HUES6 (cell line): ENCODE data around the gene MARS2.
"Not testable (repeated sequence)": the region's sequence is repeated elsewhere in the genome, so short reads cannot be mapped to it uniquely, and the experiment has no call there.

Experiments
- H3K27ac ChIP-seq: 2 replicates; pipeline ENCODE4 v1.7.0; 2013; ENCODE audit warnings: low read depth, mild to moderate bottlenecking, low read length, inconsistent platforms
- H3K27me3 ChIP-seq: 2 replicates; pipeline ENCODE4 v1.6.1; 2013; ENCODE audit warnings: low read length; ENCODE audit not compliant: control insufficient read depth, insufficient read depth
- H3K36me3 ChIP-seq: 2 replicates; pipeline ENCODE4 v1.6.1; 2013; ENCODE audit warnings: low read length; ENCODE audit not compliant: control insufficient read depth, insufficient read depth
- H3K4me1 ChIP-seq: 2 replicates; pipeline ENCODE4 v1.6.1; 2013; ENCODE audit warnings: low read length; ENCODE audit not compliant: control insufficient read depth, insufficient read depth
- H3K4me3 ChIP-seq: 2 replicates; pipeline ENCODE4 v1.5.1; 2013; ENCODE audit warnings: low read depth, low read length
- H3K9ac ChIP-seq: one replicate; pipeline ENCODE4 v1.6.1; 2013; ENCODE audit warnings: mild to moderate bottlenecking, low read length
- H3K9me3 ChIP-seq: 2 replicates; pipeline ENCODE4 v1.6.1; 2013; ENCODE audit warnings: low read depth, low read length; ENCODE audit not compliant: control insufficient read depth, insufficient read depth

The MARS2 gene

DNA sequence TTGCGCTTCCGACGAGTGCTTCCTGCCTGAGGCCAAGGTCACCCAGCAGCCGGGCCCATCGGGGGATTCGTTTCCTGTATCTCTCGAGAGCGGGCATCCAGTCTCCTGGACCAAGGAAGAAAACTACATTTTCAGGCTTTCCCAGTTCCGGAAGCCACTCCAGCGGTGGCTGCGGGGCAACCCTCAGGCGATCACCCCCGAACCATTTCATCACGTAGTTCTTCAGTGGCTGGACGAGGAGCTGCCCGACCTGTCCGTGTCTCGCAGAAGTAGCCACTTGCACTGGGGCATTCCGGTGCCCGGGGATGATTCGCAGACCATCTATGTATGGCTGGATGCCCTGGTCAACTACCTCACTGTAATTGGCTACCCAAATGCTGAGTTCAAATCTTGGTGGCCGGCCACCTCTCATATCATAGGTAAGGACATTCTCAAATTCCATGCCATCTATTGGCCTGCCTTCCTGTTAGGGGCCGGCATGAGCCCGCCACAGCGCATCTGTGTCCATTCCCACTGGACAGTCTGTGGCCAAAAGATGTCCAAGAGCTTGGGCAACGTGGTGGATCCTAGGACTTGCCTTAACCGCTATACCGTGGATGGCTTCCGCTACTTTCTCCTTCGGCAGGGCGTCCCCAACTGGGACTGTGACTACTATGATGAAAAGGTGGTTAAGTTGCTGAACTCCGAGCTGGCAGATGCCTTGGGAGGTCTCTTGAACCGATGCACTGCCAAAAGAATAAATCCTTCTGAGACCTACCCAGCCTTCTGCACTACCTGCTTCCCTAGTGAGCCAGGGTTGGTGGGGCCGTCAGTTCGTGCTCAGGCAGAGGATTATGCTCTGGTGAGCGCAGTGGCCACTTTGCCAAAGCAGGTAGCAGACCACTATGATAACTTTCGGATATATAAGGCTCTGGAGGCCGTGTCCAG, 1.0 kb downstream of the MARS2 start:
- H3K4me3 ChIP-seq: peak overlapping the region; percentile 92
- no peaks in the 10 kb centered on the region for H3K27me3 ChIP-seq
- peaks cover 20% of the 10 kb centered on the region for H3K4me1 ChIP-seq
- H3K27ac ChIP-seq: peak overlapping the region; percentile 60; the same call in 1 of the 2 replicates
- H3K9ac ChIP-seq: peak overlapping the region; percentile 85
- H3K36me3 ChIP-seq: peaks cover 24% of the 10 kb centered on the region
- H3K9me3 ChIP-seq: no peaks in the 10 kb centered on the region

DNA sequence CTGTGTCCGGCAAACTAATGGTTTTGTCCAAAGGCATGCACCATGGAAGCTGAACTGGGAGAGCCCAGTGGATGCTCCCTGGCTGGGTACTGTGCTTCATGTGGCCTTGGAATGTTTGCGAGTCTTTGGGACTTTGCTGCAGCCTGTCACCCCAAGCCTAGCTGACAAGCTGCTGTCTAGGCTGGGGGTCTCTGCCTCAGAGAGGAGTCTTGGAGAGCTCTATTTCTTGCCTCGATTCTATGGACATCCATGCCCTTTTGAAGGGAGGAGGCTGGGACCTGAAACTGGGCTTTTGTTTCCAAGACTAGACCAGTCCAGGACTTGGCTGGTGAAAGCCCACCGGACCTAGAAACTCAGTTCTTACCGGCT, 1.7 kb downstream of the MARS2 start:
- H3K9me3 ChIP-seq: no peaks in the 10 kb centered on the region
- peak overlapping the region; percentile 85 for H3K9ac ChIP-seq
- H3K4me3 ChIP-seq: peak overlapping the region; percentile 92
- H3K4me1 ChIP-seq: peaks cover 20% of the 10 kb centered on the region
- no peak overlapping the region for H3K27ac ChIP-seq
- H3K27me3 ChIP-seq: no peaks in the 10 kb centered on the region
- peaks cover 30% of the 10 kb centered on the region for H3K36me3 ChIP-seq

DNA sequence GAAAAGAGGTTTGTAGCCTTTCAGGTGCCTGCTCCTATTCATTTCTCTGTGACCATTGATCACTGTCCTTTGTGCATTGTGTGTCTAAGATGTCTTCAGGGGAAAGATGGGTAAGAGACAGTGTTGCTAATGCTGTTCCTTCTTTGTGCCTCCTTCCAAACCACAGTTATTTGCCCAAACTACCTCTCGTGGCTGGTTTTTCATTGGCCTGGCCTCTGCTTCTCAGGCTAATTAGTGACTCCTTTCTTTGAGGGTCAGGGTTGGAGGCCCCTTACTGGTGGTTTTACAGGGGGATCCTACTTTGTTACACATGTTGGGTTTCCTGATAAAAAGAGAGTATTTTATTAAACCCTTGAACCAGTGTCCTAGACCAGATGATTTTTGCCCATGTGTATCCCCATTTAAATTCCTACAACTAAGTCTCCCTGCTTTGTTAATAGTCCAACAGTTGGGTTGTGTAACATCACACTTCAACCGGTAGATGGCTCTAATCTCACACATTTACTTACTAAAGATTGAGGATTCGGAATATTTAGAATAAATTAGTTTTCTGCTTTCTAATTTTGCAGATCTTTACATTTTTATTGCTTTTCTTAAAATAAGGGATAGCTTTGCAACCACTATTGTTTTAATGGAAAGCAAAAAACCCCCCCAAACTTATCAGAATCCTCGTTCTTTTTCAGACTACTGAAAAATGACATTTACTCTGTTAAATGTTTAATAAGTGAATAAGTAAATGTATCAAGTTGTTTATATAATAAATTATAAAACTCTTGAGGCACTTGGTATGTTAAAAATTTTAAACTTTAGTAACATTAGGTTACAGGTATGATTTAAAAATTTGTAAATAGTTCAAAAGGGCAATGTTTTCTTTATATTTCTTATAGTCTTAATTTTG, 2.4 kb downstream of the MARS2 start:
- no peaks in the 10 kb centered on the region for H3K9me3 ChIP-seq
- peak overlapping the region; percentile 85 for H3K9ac ChIP-seq
- H3K36me3 ChIP-seq: peaks cover 33% of the 10 kb centered on the region
- no peaks in the 10 kb centered on the region for H3K27me3 ChIP-seq
- peaks cover 20% of the 10 kb centered on the region for H3K4me1 ChIP-seq
- H3K4me3 ChIP-seq: peak overlapping the region; percentile 92
- no peak overlapping the region for H3K27ac ChIP-seq

DNA sequence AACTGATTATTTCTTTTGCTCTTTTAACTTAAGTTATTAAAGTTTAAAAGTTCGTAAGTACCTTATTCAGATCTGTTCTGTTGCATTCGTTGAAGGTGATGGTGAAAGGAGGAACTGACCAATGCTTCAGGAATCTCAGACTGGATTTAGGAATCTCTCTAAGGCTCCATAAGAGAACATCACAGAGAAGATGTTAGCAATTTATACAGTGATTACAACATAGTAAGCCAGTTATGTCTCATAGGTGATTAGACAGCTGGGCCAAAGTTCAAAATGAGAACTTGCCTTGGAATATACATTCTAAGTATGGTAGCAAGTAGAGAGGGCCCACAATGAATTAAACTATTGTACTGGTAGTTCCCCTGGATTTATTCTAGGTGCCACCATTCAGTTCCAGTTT, 3.2 kb downstream of the MARS2 start:
- Histone ChIP-seq H3K9ac (no peak overlapping the region), H3K27ac (no peak overlapping the region), H3K27me3 (no peaks in the 10 kb centered on the region), H3K4me1 (peaks cover 20% of the 10 kb centered on the region), H3K4me3 (peak overlapping the region; percentile 92), H3K9me3 (no peaks in the 10 kb centered on the region), H3K36me3 (peaks cover 34% of the 10 kb centered on the region)

DNA sequence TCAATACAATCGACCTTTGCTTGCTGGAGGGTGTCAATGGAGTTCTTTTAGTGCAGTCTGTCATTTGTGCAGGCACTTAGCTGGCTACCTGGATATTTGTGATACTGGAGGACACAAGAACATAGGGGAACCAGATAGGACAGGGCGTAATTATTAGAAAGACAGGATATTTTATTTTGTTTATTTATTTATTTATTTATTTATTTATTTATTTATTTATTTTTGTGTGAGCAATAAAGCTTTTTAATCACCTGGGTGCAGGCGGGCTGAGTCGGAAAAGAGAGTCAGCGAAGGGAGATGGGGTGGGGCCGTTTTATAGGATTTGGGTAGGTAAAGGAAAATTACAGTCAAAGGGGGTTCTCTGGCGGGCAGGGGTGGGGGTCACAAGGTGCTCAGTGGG, 4.0 kb downstream of the MARS2 start:
- not testable (repeated sequence) for H3K9ac ChIP-seq, H3K27ac ChIP-seq, H3K27me3 ChIP-seq, H3K9me3 ChIP-seq
- H3K4me1 ChIP-seq: peaks cover 20% of the 10 kb centered on the region
- peaks cover 40% of the 10 kb centered on the region for H3K36me3 ChIP-seq
- H3K4me3 ChIP-seq: peak overlapping the region; percentile 92

DNA sequence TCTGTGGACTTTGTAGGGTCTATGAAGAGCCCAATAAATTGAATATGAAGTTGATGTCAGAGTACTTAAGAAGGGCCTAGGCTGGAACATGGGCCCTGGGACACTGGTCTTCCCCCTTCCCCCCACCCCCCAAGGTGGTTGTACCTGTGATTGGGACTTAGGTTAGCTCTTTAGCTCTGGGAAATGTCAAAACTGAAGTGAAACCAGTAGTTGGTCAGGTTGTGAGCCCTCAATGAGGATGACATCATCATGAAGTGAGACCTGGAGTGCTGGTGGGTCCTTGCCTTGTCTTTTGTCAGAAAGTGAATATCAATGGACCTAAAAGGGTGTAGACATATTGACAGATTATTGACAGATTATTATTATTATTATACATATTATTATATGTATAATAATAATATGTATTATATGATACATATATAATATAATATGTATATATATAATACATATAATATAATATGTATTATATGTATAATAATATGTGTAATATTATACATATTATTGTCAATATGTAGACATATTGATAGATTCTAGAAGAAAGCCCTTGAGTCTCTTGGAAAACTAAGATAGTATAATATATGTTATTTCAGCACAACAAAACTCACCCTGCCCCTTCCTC, 5.4 kb downstream of the MARS2 start:
- Histone ChIP-seq H3K4me1 (peaks cover 20% of the 10 kb centered on the region; the same call in 1 of the 2 replicates), H3K27me3 (no peaks in the 10 kb centered on the region), H3K27ac (no peak overlapping the region), H3K4me3 (no peak overlapping the region), H3K9ac (no peak overlapping the region), H3K36me3 (peaks cover 44% of the 10 kb centered on the region), H3K9me3 (no peaks in the 10 kb centered on the region)

DNA sequence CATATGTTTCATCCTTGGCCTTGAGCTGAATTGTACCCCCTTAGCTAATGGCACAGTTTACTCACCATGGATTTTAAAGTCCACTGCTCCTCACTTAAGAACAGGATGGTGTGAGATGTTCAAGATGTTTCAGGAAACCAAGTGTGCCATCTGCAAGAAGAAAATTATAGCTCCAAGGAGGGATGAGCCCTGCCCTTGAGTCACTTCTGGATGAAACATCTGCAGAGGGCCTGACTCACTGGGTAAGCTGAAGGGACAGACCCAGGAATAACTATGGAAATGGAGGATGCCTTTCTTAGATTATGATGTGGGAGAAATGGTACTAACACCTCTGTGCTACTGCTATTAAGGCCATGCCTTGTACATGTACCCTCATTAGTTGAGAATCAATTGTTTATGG, 6.4 kb downstream of the MARS2 start:
- Histone ChIP-seq H3K27ac (no peak overlapping the region), H3K36me3 (peaks cover 49% of the 10 kb centered on the region), H3K27me3 (no peaks in the 10 kb centered on the region), H3K4me3 (no peak overlapping the region), H3K9ac (no peak overlapping the region), H3K4me1 (peaks cover 20% of the 10 kb centered on the region; the same call in 1 of the 2 replicates), H3K9me3 (no peaks in the 10 kb centered on the region)

DNA sequence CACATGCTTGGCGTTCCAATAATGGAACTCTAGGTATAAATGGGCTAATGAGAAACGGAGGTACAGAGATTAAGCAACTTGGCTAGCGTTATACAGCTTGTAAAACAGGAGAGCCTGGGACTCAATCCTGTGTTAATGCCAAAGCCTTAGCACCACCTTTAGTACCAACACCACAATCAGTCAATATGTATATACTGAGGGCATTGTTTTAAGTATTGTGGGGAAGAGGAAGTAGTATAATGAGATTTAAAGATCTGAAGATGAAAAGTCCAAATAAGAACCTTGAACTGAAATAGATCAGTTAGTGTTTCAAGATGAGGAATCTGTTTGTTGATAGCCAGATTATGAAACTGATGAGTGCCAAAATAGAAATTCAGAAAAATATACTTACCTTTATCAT, 8.1 kb downstream of the MARS2 start:
- Histone ChIP-seq H3K27ac (no peak overlapping the region), H3K9me3 (no peaks in the 10 kb centered on the region), H3K36me3 (peaks cover 47% of the 10 kb centered on the region), H3K9ac (no peak overlapping the region), H3K4me3 (no peak overlapping the region), H3K4me1 (peaks cover 17% of the 10 kb centered on the region; the same call in 1 of the 2 replicates), H3K27me3 (no peaks in the 10 kb centered on the region)

DNA sequence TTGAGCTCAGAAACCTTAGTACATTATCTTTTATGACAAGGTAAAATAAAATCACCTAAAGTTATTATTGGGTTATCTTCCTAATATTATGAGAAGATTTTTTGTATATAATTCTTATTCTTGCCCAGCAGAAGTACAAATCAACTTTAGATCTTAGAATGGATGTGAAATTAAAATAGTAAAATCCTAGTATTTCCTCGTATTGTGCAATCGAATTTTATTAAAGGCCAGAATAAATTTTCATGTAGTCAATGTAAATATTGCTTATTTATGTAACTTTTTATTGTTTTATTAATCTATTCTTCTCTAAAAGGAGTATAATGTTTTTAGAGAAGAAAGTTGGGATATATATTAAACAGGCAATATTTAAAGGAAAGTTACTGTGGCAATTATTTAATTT, 12.7 kb downstream of the MARS2 start:
- Histone ChIP-seq H3K9me3 (no peaks in the 10 kb centered on the region), H3K4me1 (no peaks in the 10 kb centered on the region), H3K9ac (no peak overlapping the region), H3K27me3 (no peaks in the 10 kb centered on the region), H3K4me3 (no peak overlapping the region), H3K36me3 (peaks cover 16% of the 10 kb centered on the region), H3K27ac (no peak overlapping the region)

DNA sequence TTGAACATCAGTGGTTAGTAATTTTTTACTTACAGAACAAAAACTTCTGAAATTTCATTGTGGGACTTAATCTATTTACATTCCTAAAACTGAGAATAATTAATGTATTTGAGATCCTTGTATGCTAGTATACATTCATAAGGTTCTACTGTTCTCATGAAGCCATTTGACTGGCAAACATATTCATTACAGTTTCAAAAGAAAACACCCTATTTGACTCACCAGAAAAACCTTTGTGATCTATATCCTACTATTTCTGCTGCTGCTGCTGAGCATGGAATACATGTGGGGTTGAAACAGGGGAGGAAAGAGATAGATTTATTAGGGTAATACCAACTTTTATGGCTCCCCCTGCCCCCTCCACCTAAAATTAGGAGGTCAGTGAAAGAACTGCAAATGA, 21.8 kb downstream of the MARS2 start:
- Histone ChIP-seq H3K27ac (no peak overlapping the region), H3K9ac (no peak overlapping the region), H3K27me3 (no peaks in the 10 kb centered on the region), H3K4me3 (no peak overlapping the region), H3K4me1 (no peaks in the 10 kb centered on the region), H3K9me3 (peaks cover 5% of the 10 kb centered on the region), H3K36me3 (no peaks in the 10 kb centered on the region)
